ENCODE measurements around the gene AGBL1.

GRCh38 chr15:86644339-86644738, 564.7 kb downstream of the AGBL1 start:
- TF ChIP-seq EZH2phosphoT487 (IDR thresholded peaks at IDR 0.05; ENCODE audit: insufficient read depth, low read depth) (no peak), EZH2 (IDR thresholded peaks at IDR 0.05; ENCODE audit: insufficient read depth, poor library complexity, severe bottlenecking) (no peak)

Measured in GM23248 (cell line).